HEK293 (cell line): Measurements from ENCODE around the gene GPRASP3.

Source experiments
- CTCF ChIA-PET: fragments of 350-600 bp; formaldehyde crosslinking; extraction: SDS; loops from one replicate; lab custom pipeline; 2021; ENCODE audit warnings: antibody characterized with exemption; lab: Yijun Ruan, JAX
- POLR2A ChIA-PET: fragments of 300-600 bp; formaldehyde crosslinking; extraction: SDS; loops from one replicate; lab custom pipeline; 2020; ENCODE audit warnings: antibody characterized with exemption, inconsistent platforms; lab: Yijun Ruan, JAX
- H3K27ac ChIP-seq: fragments of 200-500 bp; sonication (Bioruptor generic); 2 replicates; pipeline ENCODE4 v1.5.1; 2014; ENCODE audit warnings: low read depth, low read length, control low read depth, inconsistent platforms; ENCODE audit errors: extremely low read depth
- H3K36me3 ChIP-seq, 2 experiments: fragments of 200-500 bp in 1 of 2; sonication (Bioruptor generic) in 1 of 2; 1 replicate in 1 of 2; 2 replicates in 1 of 2; pipeline ENCODE4 v1.5.1; 2014 to 2017; ENCODE audit warnings: inconsistent platforms in 2 of 2, low read length in 2 of 2; ENCODE audit not compliant: control insufficient read depth in 2 of 2, insufficient read depth in 1 of 2
- H3K4me1 ChIP-seq: fragments of 200-500 bp; sonication (Bioruptor generic); 2 replicates; pipeline ENCODE4 v1.5.1; 2014; ENCODE audit warnings: mild to moderate bottlenecking, low read length, inconsistent platforms; ENCODE audit not compliant: control insufficient read depth, insufficient read depth
- H3K4me3 ChIP-seq: 2 replicates; pipeline ENCODE4 v1.5.1; 2011; ENCODE audit warnings: low read depth, mild to moderate bottlenecking, control low read depth, low read length, moderate library complexity
- H3K9me3 ChIP-seq: fragments of 200-500 bp; sonication (Bioruptor generic); 2 replicates; pipeline ENCODE4 v1.5.1; 2014; ENCODE audit warnings: low read depth, low read length, inconsistent platforms; ENCODE audit not compliant: control insufficient read depth, insufficient read depth
- BCL11B ChIP-seq: fragments of 450-650 bp; formaldehyde crosslinking; IDR thresholded peaks from 2 replicates; pipeline ENCODE4 v1.5.1; 2016; ENCODE audit warnings: low read depth, missing biosample characterization, missing genetic modification characterization
- KLF16 ChIP-seq: fragments of 450-650 bp; formaldehyde crosslinking; IDR thresholded peaks from 2 replicates; pipeline ENCODE4 v1.5.1; 2017; ENCODE audit warnings: missing biosample characterization, missing genetic modification characterization
- KLF7 ChIP-seq: fragments of 450-650 bp; formaldehyde crosslinking; IDR thresholded peaks from 2 replicates; pipeline ENCODE4 v1.5.1; 2016; ENCODE audit warnings: missing biosample characterization, missing genetic modification characterization, borderline replicate concordance
- KLF8 ChIP-seq: fragments of 450-650 bp; formaldehyde crosslinking; IDR thresholded peaks from 2 replicates; pipeline ENCODE4 v1.5.1; 2016; ENCODE audit warnings: missing biosample characterization, missing genetic modification characterization
- OSR2 ChIP-seq: fragments of 450-650 bp; formaldehyde crosslinking; IDR thresholded peaks from 2 replicates; pipeline ENCODE4 v1.5.1; 2016; ENCODE audit warnings: missing biosample characterization, missing genetic modification characterization
- SCRT1 ChIP-seq: fragments of 450-650 bp; formaldehyde crosslinking; IDR thresholded peaks from 2 replicates; pipeline ENCODE4 v1.5.1; 2016; ENCODE audit warnings: missing biosample characterization, missing genetic modification characterization, borderline replicate concordance
- TRIM28 ChIP-seq: IDR thresholded peaks from 2 replicates; pipeline ENCODE4 v1.6.1; 2011; ENCODE audit warnings: low read length, control low read depth, borderline replicate concordance
- ZBTB17 ChIP-seq: fragments of 450-650 bp; formaldehyde crosslinking; IDR thresholded peaks from 2 replicates; pipeline ENCODE4 v1.5.1; 2016; ENCODE audit warnings: missing biosample characterization, missing genetic modification characterization
- ZBTB20 ChIP-seq: fragments of 450-650 bp; formaldehyde crosslinking; IDR thresholded peaks from 2 replicates; pipeline ENCODE4 v1.5.1; 2016; ENCODE audit warnings: missing biosample characterization, missing genetic modification characterization
- ZBTB21 ChIP-seq: fragments of 450-650 bp; formaldehyde crosslinking; IDR thresholded peaks from 2 replicates; pipeline ENCODE4 v1.5.1; 2017; ENCODE audit warnings: missing biosample characterization, missing genetic modification characterization
- ZFHX2 ChIP-seq: fragments of 450-650 bp; formaldehyde crosslinking; conservative IDR thresholded peaks from 2 replicates; pipeline ENCODE4 v1.5.1; 2016; ENCODE audit warnings: missing biosample characterization, missing genetic modification characterization
- ZNF133 ChIP-seq: fragments of 450-650 bp; formaldehyde crosslinking; IDR thresholded peaks from 2 replicates; pipeline ENCODE4 v1.5.1; 2016; ENCODE audit warnings: missing biosample characterization, missing genetic modification characterization
- ZNF202 ChIP-seq: fragments of 450-650 bp; formaldehyde crosslinking; IDR thresholded peaks from 2 replicates; pipeline ENCODE4 v1.5.1; 2016; ENCODE audit warnings: missing biosample characterization, missing genetic modification characterization, borderline replicate concordance
- ZNF23 ChIP-seq: fragments of 450-650 bp; formaldehyde crosslinking; IDR thresholded peaks from 2 replicates; pipeline ENCODE4 v1.5.1; 2016; ENCODE audit warnings: missing biosample characterization, missing genetic modification characterization, borderline replicate concordance
- ZNF292 ChIP-seq: fragments of 450-650 bp; formaldehyde crosslinking; IDR thresholded peaks from 2 replicates; pipeline ENCODE4 v1.5.1; 2016; ENCODE audit warnings: low read depth, missing biosample characterization, missing genetic modification characterization, borderline replicate concordance
- ZNF341 ChIP-seq: fragments of 450-650 bp; formaldehyde crosslinking; IDR thresholded peaks from 2 replicates; pipeline ENCODE4; 2016; ENCODE audit warnings: low read depth, missing biosample characterization, missing genetic modification characterization
- ZNF366 ChIP-seq: fragments of 450-650 bp; formaldehyde crosslinking; conservative IDR thresholded peaks from 2 replicates; pipeline ENCODE4 v1.5.1; 2016; ENCODE audit warnings: missing biosample characterization, missing genetic modification characterization
- ZNF560 ChIP-seq: fragments of 450-650 bp; formaldehyde crosslinking; IDR thresholded peaks from 2 replicates; pipeline ENCODE4 v1.5.1; 2017; ENCODE audit warnings: missing biosample characterization, missing genetic modification characterization, borderline replicate concordance
- ZNF670 ChIP-seq: fragments of 450-650 bp; formaldehyde crosslinking; IDR thresholded peaks from 2 replicates; pipeline ENCODE4 v1.5.1; 2016; ENCODE audit warnings: missing biosample characterization, missing genetic modification characterization, low read depth
- ZNF776 ChIP-seq: fragments of 450-650 bp; formaldehyde crosslinking; IDR thresholded peaks from 2 replicates; pipeline ENCODE4 v1.5.0; 2017; ENCODE audit warnings: missing biosample characterization, missing genetic modification characterization, borderline replicate concordance
- ZNF792 ChIP-seq: fragments of 450-650 bp; formaldehyde crosslinking; IDR thresholded peaks from 2 replicates; pipeline ENCODE4 v1.5.1; 2016; ENCODE audit warnings: missing biosample characterization, missing genetic modification characterization
- ZNF837 ChIP-seq: fragments of 450-650 bp; formaldehyde crosslinking; IDR thresholded peaks from 2 replicates; pipeline ENCODE4 v1.5.1; 2016; ENCODE audit warnings: missing biosample characterization, missing genetic modification characterization
- ZSCAN16 ChIP-seq: fragments of 450-650 bp; formaldehyde crosslinking; IDR thresholded peaks from 2 replicates; pipeline ENCODE4 v1.5.1; 2016; ENCODE audit warnings: missing biosample characterization, missing genetic modification characterization
- TF ChIP-seq, protein P1 (sequence below): fragments of 450-650 bp; formaldehyde crosslinking; IDR thresholded peaks from 2 replicates; pipeline ENCODE4 v1.5.0; 2017; ENCODE audit warnings: missing biosample characterization, missing genetic modification characterization, borderline replicate concordance
- TF ChIP-seq, protein P2 (sequence below): fragments of 450-650 bp; formaldehyde crosslinking; conservative IDR thresholded peaks from 2 replicates; pipeline ENCODE4 v1.5.1; 2016; ENCODE audit warnings: low read depth, missing biosample characterization, missing genetic modification characterization
- TF ChIP-seq, protein P3 (sequence below): fragments of 450-650 bp; formaldehyde crosslinking; IDR thresholded peaks from 2 replicates; pipeline ENCODE4 v1.5.1; 2016; ENCODE audit warnings: missing biosample characterization, missing genetic modification characterization
- TF ChIP-seq, protein P4 (sequence below): IDR thresholded peaks from 2 replicates; pipeline ENCODE4 v1.6.1; 2011; ENCODE audit warnings: mild to moderate bottlenecking, low read depth, low read length, borderline replicate concordance

The GPRASP3 gene

DNA sequence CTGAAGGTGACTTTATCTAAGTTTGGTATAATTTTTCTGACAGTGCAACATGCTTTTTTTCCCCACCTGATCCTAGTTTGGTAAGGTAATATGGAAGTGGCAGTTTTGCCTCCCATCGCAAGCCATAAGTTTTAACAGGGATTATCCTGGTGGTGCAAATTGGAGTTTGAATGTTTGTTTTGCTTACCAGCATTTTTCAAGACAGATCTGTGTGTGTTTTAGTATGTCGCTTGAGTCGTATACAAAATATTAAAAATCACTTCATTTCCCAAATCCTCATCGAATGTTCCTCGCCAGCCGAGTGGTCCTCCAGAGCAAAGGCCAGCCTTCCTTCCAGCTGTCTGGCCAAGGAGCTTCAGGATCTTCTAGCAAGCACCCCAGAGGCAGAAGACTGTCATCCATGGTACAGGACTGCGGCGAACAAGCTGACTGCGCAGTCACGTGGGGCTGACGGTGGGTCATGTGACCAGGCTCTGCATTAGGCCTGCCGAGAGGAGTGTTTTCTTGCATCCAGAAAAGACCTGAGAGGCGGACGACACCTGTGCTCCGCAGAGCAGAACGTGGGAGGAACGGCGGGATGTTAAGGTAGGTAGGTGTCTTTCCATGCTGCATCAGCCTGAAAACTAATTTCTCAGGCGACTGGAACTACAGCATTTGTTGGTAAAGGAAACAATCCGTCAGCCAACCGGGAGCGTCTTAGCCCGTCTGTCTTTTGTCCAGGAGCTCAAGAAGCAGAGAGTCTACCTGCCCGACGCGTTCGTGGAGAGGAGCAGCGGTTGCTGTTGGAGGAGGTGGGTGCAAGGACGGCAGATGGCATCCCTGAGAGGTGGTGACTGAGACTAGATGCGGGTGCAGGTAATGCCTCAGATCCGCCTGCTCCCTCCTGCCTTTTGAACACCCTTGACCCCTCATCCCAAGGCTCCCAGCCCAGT is at the start of gene GPRASP3:
TSS of gene GPRASP3 (plus strand) at position 507 of the 932 bp plus-strand sequence. CDS start 28,253 bp downstream, outside the sequence.
- H3K4me1 ChIP-seq, result no peaks in the 10 kb centered on the region
- peaks cover 0 to 6% of the 10 kb centered on the region in 2 experiments; a peak in 1 of 3 replicates for H3K36me3 ChIP-seq
- H3K4me3 ChIP-seq, result peak within 1 kb of the TSS; percentile 44
- no peak within 1 kb of the TSS for H3K27ac ChIP-seq
- no peaks in the 10 kb centered on the region for H3K9me3 ChIP-seq
- POLR2A ChIA-PET, result interaction anchor here (0.9 kb wide), 1 partner anchor 10 kb away, joined by 3 read pairs; no protein-coding TSS in a partner anchor
- CTCF ChIA-PET, result interaction anchor here (0.8 kb wide), 1 partner anchor 33 kb away, joined by 3 read pairs; no protein-coding TSS in a partner anchor
- TF ChIP-seq SCRT1 (tag by site-specific recombination) (no peak), ZBTB20 (tag by site-specific recombination) (peak; percentile 81), ZNF776 (tag by site-specific recombination) (no peak), OSR2 (no peak), ZNF202 (tag by site-specific recombination) (no peak), ZSCAN16 (tag by site-specific recombination) (no peak), ZNF837 (tag by site-specific recombination) (no peak), ZNF23 (no peak), KLF7 (no peak), ZNF292 (tag by site-specific recombination) (no peak), ZBTB17 (tag by site-specific recombination) (peak; percentile 84), ZNF670 (no peak), KLF8 (0 out of 2 replicates have a peak, but pooled peaks have one; percentile 35), KLF16 (peak; percentile 57; the same call in 1 of the 2 replicates), ZNF341 (tag by site-specific recombination) (peak; percentile 51), ZNF133 (tag by site-specific recombination) (no peak), ZBTB21 (tag by site-specific recombination) (peak; percentile 40; the same call in 1 of the 2 replicates), ZFHX2 (tag by site-specific recombination) (no peak), TRIM28 (peak; percentile 40; the same call in 1 of the 2 replicates), ZNF560 (tag by site-specific recombination) (no peak), ZNF792 (tag by site-specific recombination) (no peak), ZNF366 (tag by site-specific recombination) (0 out of 2 replicates have a peak, but pooled peaks have one; percentile 18), BCL11B (tag by site-specific recombination) (no peak)
- TF ChIP-seq, protein P1, sequence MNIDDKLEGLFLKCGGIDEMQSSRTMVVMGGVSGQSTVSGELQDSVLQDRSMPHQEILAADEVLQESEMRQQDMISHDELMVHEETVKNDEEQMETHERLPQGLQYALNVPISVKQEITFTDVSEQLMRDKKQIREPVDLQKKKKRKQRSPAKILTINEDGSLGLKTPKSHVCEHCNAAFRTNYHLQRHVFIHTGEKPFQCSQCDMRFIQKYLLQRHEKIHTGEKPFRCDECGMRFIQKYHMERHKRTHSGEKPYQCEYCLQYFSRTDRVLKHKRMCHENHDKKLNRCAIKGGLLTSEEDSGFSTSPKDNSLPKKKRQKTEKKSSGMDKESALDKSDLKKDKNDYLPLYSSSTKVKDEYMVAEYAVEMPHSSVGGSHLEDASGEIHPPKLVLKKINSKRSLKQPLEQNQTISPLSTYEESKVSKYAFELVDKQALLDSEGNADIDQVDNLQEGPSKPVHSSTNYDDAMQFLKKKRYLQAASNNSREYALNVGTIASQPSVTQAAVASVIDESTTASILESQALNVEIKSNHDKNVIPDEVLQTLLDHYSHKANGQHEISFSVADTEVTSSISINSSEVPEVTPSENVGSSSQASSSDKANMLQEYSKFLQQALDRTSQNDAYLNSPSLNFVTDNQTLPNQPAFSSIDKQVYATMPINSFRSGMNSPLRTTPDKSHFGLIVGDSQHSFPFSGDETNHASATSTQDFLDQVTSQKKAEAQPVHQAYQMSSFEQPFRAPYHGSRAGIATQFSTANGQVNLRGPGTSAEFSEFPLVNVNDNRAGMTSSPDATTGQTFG (tag by site-specific recombination), result no peak
- TF ChIP-seq, protein P2, sequence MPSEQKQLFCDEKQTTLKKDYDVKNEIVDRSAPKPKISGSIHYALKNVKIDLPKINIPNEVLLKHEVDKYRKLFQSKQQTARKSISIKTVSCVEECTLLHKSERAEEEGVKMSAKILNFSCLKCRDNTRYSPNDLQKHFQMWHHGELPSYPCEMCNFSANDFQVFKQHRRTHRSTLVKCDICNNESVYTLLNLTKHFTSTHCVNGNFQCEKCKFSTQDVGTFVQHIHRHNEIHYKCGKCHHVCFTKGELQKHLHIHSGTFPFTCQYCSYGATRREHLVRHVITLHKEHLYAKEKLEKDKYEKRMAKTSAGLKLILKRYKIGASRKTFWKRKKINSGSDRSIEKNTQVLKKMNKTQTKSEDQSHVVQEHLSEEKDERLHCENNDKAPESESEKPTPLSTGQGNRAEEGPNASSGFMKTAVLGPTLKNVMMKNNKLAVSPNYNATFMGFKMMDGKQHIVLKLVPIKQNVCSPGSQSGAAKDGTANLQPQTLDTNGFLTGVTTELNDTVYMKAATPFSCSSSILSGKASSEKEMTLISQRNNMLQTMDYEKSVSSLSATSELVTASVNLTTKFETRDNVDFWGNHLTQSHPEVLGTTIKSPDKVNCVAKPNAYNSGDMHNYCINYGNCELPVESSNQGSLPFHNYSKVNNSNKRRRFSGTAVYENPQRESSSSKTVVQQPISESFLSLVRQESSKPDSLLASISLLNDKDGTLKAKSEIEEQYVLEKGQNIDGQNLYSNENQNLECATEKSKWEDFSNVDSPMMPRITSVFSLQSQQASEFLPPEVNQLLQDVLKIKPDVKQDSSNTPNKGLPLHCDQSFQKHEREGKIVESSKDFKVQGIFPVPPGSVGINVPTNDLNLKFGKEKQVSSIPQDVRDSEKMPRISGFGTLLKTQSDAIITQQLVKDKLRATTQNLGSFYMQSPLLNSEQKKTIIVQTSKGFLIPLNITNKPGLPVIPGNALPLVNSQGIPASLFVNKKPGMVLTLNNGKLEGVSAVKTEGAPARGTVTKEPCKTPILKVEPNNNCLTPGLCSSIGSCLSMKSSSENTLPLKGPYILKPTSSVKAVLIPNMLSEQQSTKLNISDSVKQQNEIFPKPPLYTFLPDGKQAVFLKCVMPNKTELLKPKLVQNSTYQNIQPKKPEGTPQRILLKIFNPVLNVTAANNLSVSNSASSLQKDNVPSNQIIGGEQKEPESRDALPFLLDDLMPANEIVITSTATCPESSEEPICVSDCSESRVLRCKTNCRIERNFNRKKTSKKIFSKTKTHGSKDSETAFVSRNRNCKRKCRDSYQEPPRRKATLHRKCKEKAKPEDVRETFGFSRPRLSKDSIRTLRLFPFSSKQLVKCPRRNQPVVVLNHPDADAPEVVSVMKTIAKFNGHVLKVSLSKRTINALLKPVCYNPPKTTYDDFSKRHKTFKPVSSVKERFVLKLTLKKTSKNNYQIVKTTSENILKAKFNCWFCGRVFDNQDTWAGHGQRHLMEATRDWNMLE (tag by site-specific recombination), result peak; percentile 34; the same call in 1 of the 2 replicates
- TF ChIP-seq, protein P3, sequence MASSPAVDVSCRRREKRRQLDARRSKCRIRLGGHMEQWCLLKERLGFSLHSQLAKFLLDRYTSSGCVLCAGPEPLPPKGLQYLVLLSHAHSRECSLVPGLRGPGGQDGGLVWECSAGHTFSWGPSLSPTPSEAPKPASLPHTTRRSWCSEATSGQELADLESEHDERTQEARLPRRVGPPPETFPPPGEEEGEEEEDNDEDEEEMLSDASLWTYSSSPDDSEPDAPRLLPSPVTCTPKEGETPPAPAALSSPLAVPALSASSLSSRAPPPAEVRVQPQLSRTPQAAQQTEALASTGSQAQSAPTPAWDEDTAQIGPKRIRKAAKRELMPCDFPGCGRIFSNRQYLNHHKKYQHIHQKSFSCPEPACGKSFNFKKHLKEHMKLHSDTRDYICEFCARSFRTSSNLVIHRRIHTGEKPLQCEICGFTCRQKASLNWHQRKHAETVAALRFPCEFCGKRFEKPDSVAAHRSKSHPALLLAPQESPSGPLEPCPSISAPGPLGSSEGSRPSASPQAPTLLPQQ, result no peak
- TF ChIP-seq, protein P4, sequence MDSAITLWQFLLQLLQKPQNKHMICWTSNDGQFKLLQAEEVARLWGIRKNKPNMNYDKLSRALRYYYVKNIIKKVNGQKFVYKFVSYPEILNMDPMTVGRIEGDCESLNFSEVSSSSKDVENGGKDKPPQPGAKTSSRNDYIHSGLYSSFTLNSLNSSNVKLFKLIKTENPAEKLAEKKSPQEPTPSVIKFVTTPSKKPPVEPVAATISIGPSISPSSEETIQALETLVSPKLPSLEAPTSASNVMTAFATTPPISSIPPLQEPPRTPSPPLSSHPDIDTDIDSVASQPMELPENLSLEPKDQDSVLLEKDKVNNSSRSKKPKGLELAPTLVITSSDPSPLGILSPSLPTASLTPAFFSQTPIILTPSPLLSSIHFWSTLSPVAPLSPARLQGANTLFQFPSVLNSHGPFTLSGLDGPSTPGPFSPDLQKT, result no peak
